ENCODE data around the gene SEPTIN8. TPM values are rescaled to one million over a fixed set of nuclear protein-coding genes. Genes with fewer than 3 reads are reported as not detected.
"Not testable (repeated sequence)": the region's sequence is repeated elsewhere in the genome, so short reads cannot be mapped to it uniquely, and the experiment has no call there.

Gene SEPTIN8
- total RNA-seq, 2 donors from 2014 or later, result 16.2 to 30.4 TPM

DNA sequence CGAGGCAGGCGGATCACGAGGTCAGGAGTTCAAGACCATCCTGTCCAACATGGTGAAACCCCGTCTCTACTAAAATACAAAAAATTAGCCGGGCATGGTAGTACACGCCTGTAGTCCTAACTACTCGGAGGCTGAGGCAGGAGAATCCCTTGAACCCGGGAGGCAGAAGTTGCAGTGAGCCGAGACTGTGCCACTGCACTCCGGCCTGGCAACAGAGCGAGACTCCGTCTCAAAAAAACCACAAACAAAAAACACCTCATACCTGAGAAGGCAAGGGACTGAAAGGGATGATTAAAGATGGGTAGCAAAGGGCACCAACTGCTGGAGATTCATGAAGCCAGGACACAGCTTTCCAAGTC, 29.7 kb upstream of the SEPTIN8 start:
- not testable (repeated sequence) for H3K9me3 Mint-ChIP-seq; DNase-seq (ENCODE audit: low spot score); ATAC-seq; H3K4me1 Mint-ChIP-seq (ENCODE audit: low read depth in 2 of 2); H3K36me3 Mint-ChIP-seq; H3K27ac Mint-ChIP-seq; H3K4me3 Mint-ChIP-seq
- peaks cover 42 to 76% of the 10 kb centered on the region in 2 donors for H3K27me3 Mint-ChIP-seq

- H3K9me3 Mint-ChIP-seq; H3K27ac Mint-ChIP-seq; DNase-seq (ENCODE audit: low spot score); H3K4me3 Mint-ChIP-seq; H3K36me3 Mint-ChIP-seq; H3K4me1 Mint-ChIP-seq (ENCODE audit: low read depth in 2 of 2); ATAC-seq: not testable (repeated sequence)
- peaks cover 46 to 76% of the 10 kb centered on the region in 2 donors for H3K27me3 Mint-ChIP-seq
These were observed 28.8 kb upstream of the SEPTIN8 start for GRCh38 chr5:132805872-132806271.

DNA sequence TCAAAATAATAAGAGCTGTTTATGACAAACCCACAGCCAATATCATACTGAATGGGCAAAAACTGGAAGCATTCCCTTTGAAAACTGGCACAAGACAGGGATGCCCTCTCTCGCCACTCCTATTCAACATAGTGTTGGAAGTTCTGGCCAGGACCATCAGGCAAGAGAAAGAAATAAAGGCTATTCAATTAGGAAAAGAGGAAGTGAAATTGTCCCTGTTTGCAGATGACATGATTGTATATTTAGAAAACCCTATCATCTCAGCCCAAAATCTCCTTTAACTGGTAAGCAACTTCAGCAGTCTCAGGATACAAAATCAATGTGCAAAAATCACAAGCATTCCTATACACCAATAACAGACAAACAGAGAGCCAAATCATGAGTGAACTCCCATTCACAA, 27.2 kb upstream of the SEPTIN8 start:
- H3K27me3 Mint-ChIP-seq, result peaks cover 40 to 60% of the 10 kb centered on the region in 2 donors
- not testable (repeated sequence) for H3K36me3 Mint-ChIP-seq; H3K4me1 Mint-ChIP-seq (ENCODE audit: low read depth in 2 of 2); DNase-seq (ENCODE audit: low spot score); ATAC-seq; H3K27ac Mint-ChIP-seq; H3K9me3 Mint-ChIP-seq; H3K4me3 Mint-ChIP-seq

DNA sequence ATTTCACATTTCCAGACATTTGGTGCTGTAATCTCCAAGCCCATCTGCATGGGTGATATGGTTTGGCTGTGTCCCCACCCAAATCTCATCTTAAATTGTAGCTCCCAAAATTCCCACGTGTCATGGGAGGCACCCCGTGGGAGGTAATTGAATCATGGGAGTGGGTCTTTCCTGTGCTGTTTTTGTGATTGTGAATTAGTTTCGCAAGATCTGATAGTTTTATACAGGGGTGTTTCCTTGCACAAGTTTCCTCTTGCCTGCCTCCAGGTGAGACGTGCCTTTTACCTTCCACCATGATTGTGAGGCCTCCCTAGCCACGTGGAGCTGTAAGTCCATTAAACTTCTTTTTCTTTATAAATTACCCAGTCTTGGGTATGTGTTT, 25.6 kb upstream of the SEPTIN8 start:
- not testable (repeated sequence) for H3K9me3 Mint-ChIP-seq; H3K4me1 Mint-ChIP-seq (ENCODE audit: low read depth in 2 of 2); H3K4me3 Mint-ChIP-seq; DNase-seq (ENCODE audit: low spot score); H3K36me3 Mint-ChIP-seq; H3K27ac Mint-ChIP-seq; ATAC-seq
- peaks cover 42 to 54% of the 10 kb centered on the region in 2 donors for H3K27me3 Mint-ChIP-seq

DNA sequence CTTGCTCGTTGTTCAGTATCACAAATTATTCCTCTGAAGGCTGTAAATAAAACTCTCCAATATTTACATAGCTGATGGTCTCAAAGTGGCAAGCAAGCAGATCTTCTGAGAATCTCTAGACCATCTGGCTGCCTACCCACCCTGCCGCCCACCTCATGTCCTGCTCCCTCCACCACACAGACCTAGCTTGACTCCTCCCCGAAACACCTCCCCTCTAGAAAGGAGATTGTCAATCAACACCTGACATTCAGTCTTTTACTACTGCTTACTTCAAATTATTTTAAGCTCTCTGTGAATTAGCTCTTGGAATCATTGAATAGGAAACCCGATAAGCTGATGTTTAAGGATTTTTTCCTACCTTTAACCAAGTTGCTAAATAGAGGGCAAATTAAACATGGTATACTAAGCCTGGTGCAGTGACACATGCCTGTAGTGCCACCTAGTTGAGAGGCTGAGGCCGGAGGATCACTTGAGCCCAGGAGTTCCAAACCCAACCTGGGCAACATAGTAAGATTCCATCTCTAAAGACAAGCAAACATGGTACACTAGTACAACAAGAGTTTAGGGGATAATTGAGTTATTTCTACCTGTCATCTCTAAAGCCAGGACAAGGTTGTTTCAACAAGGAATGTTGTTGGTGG, 25.1 kb upstream of the SEPTIN8 start:
- H3K4me3 Mint-ChIP-seq, result no peak overlapping the region
- ATAC-seq (no peak), DNase-seq (ENCODE audit: low spot score) (no peak)
- no peaks in the 10 kb centered on the region for H3K36me3 Mint-ChIP-seq
- H3K27ac Mint-ChIP-seq, result no peak overlapping the region
- no peaks in the 10 kb centered on the region for H3K4me1 Mint-ChIP-seq (ENCODE audit: low read depth in 2 of 2)
- no peaks in the 10 kb centered on the region for H3K9me3 Mint-ChIP-seq
- H3K27me3 Mint-ChIP-seq, result peaks cover 39 to 55% of the 10 kb centered on the region in 2 donors

GRCh38 chr5:132800545-132800944, 23.5 kb upstream of the SEPTIN8 start:
- no peak overlapping the region for H3K4me3 Mint-ChIP-seq
- no peaks in the 10 kb centered on the region for H3K9me3 Mint-ChIP-seq

GRCh38 chr5:132799392-132799791, 22.4 kb upstream of the SEPTIN8 start:
- no peak for ATAC-seq
- Mint-ChIP-seq H3K36me3 (no peaks in the 10 kb centered on the region), H3K9me3 (no peaks in the 10 kb centered on the region), H3K4me3 (no peak overlapping the region), H3K27ac (no peak overlapping the region), H3K4me1 (ENCODE audit: low read depth in 2 of 2) (no peaks in the 10 kb centered on the region), H3K27me3 (peaks cover 38 to 52% of the 10 kb centered on the region in 2 donors)
- no peak for DNase-seq (ENCODE audit: low spot score)

More at GRCh38 chr5:132800545-132800944, 23.5 kb upstream of the SEPTIN8 start:
- ATAC-seq, result no peak
- no peak overlapping the region for H3K27ac Mint-ChIP-seq
- H3K4me1 Mint-ChIP-seq (ENCODE audit: low read depth in 2 of 2), result no peaks in the 10 kb centered on the region
- peaks cover 39 to 61% of the 10 kb centered on the region in 2 donors for H3K27me3 Mint-ChIP-seq
- DNase-seq (ENCODE audit: low spot score), result no peak
- H3K36me3 Mint-ChIP-seq, result no peaks in the 10 kb centered on the region

DNA sequence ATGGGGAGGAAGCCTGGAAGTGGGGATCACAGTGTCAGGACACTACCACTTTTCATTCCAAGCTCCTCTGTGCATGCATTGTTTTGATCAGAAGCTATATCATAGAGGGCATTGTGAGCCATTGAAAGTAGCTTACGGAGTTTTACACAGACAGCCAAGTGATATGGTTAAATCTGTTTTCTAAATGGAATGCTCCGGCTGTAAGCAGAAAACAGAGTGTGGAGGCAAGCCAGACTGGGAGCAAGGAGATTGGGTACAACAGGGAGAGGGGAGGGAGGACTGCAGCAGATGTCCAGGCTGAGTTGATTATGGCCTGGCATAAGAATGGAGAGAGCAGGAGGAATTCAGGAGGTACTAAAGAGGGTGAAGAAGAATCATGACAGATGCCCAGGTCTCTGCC, 20.6 kb upstream of the SEPTIN8 start:
- peaks cover 33 to 41% of the 10 kb centered on the region in 2 donors for H3K27me3 Mint-ChIP-seq
- DNase-seq (ENCODE audit: low spot score) (no peak), ATAC-seq (no peak)
- H3K27ac Mint-ChIP-seq, result no peak overlapping the region
- H3K9me3 Mint-ChIP-seq, result no peaks in the 10 kb centered on the region
- H3K4me3 Mint-ChIP-seq, result no peak overlapping the region
- no peaks in the 10 kb centered on the region for H3K4me1 Mint-ChIP-seq (ENCODE audit: low read depth in 2 of 2)
- H3K36me3 Mint-ChIP-seq, result no peaks in the 10 kb centered on the region

- H3K36me3 Mint-ChIP-seq, result no peaks in the 10 kb centered on the region
- H3K27ac Mint-ChIP-seq, result no peak overlapping the region
- DNase-seq (ENCODE audit: low spot score) (no peak), ATAC-seq (no peak)
- peaks cover 20 to 27% of the 10 kb centered on the region in 2 donors for H3K27me3 Mint-ChIP-seq
- no peaks in the 10 kb centered on the region for H3K9me3 Mint-ChIP-seq
- H3K4me1 Mint-ChIP-seq (ENCODE audit: low read depth in 2 of 2), result no peaks in the 10 kb centered on the region
- H3K4me3 Mint-ChIP-seq, result no peak overlapping the region
These were observed 14.0 kb upstream of the SEPTIN8 start for GRCh38 chr5:132791026-132791425.

GRCh38 chr5:132790201-132790865, 13.3 kb upstream of the SEPTIN8 start:
- ATAC-seq, result no peak
- Mint-ChIP-seq H3K9me3 (no peaks in the 10 kb centered on the region), H3K27ac (no peak overlapping the region), H3K27me3 (peaks cover 25 to 32% of the 10 kb centered on the region in 2 donors), H3K36me3 (no peaks in the 10 kb centered on the region), H3K4me3 (no peak overlapping the region), H3K4me1 (ENCODE audit: low read depth in 2 of 2) (no peaks in the 10 kb centered on the region)
- no peak for DNase-seq (ENCODE audit: low spot score)

DNA sequence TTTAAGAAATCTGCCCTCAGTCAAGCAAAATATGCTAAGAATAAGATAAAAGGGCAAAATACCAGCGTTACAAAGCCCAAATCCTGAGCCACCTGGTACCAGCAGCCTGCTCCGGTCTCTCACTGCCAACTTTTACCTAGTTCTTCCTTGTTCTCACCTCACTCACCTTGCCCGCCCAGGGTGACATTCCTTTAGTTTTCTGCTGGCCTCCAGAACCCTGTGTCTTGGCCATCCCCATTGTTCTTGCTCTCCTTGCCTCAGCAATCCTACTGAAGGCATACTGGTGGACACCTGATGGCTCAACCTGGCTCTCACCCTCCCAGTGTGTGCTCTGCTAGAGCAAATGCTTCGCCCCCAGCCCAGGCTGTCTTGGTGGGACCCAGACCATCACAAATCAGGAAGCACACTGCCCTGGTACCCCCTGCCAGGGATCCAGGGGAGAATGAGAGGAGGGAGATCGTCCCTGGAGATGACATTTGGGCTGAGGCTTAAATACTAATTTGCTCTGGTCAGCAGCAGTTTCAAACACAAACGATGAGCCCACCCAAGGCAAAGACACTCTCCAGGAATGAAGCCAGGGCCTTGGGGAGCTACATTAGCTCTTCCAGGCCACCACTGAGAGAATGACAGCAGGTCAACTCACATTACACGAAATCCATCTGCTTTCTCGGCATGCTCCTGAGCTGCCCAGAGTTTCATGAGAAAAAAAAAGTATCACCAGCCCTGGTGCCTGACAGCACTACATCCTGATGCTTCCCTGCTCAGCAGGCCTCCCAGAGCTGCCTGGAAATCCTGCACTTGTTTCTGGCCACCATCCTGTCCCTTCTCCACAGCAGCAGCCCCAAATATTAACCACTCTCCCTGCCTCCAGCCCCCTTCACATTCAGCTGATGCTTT, 12.2 kb upstream of the SEPTIN8 start:
- Mint-ChIP-seq H3K27me3 (peaks cover 31 to 32% of the 10 kb centered on the region in 2 donors), H3K27ac (no peak overlapping the region), H3K36me3 (no peaks in the 10 kb centered on the region), H3K4me1 (ENCODE audit: low read depth in 2 of 2) (no peaks in the 10 kb centered on the region), H3K9me3 (no peaks in the 10 kb centered on the region), H3K4me3 (no peak overlapping the region)
- no peak for ATAC-seq
- DNase-seq (ENCODE audit: low spot score), result no peak

- Mint-ChIP-seq H3K27me3 (peaks cover 28 to 32% of the 10 kb centered on the region in 2 donors), H3K9me3 (no peaks in the 10 kb centered on the region), H3K27ac (no peak overlapping the region), H3K36me3 (no peaks in the 10 kb centered on the region), H3K4me1 (ENCODE audit: low read depth in 2 of 2) (no peaks in the 10 kb centered on the region), H3K4me3 (no peak overlapping the region)
- ATAC-seq, result no peak
- DNase-seq (ENCODE audit: low spot score), result no peak
These were observed 11.5 kb upstream of the SEPTIN8 start for GRCh38 chr5:132788508-132788907.

- Mint-ChIP-seq H3K27me3 (peaks cover 23 to 24% of the 10 kb centered on the region in 2 donors), H3K9me3 (no peaks in the 10 kb centered on the region), H3K36me3 (no peaks in the 10 kb centered on the region)
These were observed 10.0 kb upstream of the SEPTIN8 start for GRCh38 chr5:132787076-132787475.

DNA sequence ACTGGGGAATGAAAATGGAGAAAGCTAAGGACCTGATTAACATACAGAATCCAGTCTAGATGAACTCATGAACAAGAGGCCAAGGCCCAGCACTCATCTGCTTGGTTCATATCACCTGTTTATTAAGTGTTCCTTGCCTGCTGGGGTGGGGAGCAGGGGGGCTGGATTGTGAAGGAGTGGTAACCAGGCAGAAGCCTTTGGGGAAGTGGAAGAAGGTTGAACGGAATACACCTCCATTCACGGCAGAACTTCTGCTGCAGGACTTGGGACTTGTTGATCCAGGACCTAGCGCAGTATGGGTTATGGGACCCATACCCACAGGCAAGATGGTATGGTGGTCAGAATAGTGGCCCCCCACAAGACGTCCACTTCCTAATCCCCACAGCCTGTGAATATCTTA, 8.8 kb upstream of the SEPTIN8 start:
- H3K4me3 Mint-ChIP-seq, result no peak overlapping the region
- peaks cover 31 to 32% of the 10 kb centered on the region in 2 donors for H3K27me3 Mint-ChIP-seq
- no peaks in the 10 kb centered on the region for H3K4me1 Mint-ChIP-seq (ENCODE audit: low read depth in 2 of 2)
- DNase-seq (ENCODE audit: low spot score), result no peak
- ATAC-seq, result no peak
- no peaks in the 10 kb centered on the region for H3K9me3 Mint-ChIP-seq
- H3K27ac Mint-ChIP-seq, result no peak overlapping the region
- H3K36me3 Mint-ChIP-seq, result no peaks in the 10 kb centered on the region

More at GRCh38 chr5:132787076-132787475, 10.0 kb upstream of the SEPTIN8 start:
- ATAC-seq, result no peak
- H3K4me3 Mint-ChIP-seq, result no peak overlapping the region
- H3K4me1 Mint-ChIP-seq (ENCODE audit: low read depth in 2 of 2), result no peaks in the 10 kb centered on the region
- DNase-seq (ENCODE audit: low spot score), result no peak
- H3K27ac Mint-ChIP-seq, result no peak overlapping the region
